IPS-18c (cell line): ENCODE measurements around the gene MAGEB3.
"Not testable (repeated sequence)": the region's sequence is repeated elsewhere in the genome, so short reads cannot be mapped to it uniquely, and the experiment has no call there.

ENCODE experiments used
- H3K4me3 ChIP-seq: 2 replicates; pipeline ENCODE4 v1.7.0; 2013; ENCODE audit warnings: low read depth, mild to moderate bottlenecking, low read length, moderate library complexity; ENCODE audit not compliant: insufficient read depth
- H3K9me3 ChIP-seq: one replicate; pipeline ENCODE4 v1.6.1; 2013; ENCODE audit warnings: mild to moderate bottlenecking, low read length, moderate library complexity; ENCODE audit not compliant: control insufficient read depth, insufficient read depth

The MAGEB3 gene

DNA sequence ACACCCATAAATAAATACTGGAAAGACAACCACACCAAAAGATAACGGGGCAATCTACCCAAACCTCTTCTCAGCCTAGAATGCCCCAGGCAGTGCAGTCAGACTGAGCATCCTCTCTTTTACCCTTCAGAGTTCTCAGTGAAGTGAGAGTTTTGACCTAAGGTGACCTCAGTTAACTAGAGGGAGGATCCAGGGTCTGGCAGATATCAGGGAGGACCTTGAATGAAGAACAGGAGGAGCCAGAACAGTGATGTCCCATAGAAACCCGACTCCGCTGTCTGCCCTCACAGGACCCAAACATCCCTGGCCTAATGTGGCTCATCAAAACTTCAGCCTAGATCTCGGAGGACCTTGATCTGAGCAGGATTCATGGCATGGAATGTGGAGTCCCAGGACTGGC, at the start of gene MAGEB3:
TSS of gene MAGEB3 (plus strand) at position 263 of the 400 bp plus-strand sequence. CDS start 5,268 bp downstream, outside the sequence.
- H3K9me3 ChIP-seq: peaks cover 4% of the 10 kb centered on the region
- H3K4me3 ChIP-seq: no peak within 1 kb of the TSS

- no peaks in the 10 kb centered on the region for H3K9me3 ChIP-seq
These were observed 49.1 kb upstream of the MAGEB3 start for GRCh38 chrX:30181353-30181752.

DNA sequence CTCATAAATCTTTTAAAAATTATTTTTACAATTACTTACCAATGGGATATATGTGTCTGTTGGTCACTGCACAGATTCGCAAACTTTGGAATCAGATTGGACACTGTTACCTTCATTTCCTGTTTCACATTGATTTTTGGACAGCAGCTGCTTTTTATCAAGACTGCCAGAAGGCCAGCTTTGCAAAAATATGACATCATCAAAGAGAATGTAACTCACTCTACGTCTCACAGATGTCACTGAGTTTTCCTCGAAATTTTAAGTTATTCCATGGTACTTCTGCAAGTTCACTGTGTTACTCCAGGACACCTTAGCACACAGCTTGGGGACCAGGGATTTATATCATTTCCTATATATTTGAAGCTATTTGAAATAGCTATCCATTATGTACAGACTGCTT, 46.9 kb upstream of the MAGEB3 start:
- Histone ChIP-seq H3K9me3 (no peaks in the 10 kb centered on the region), H3K4me3 (no peak overlapping the region)

More at GRCh38 chrX:30181353-30181752, 49.1 kb upstream of the MAGEB3 start:
- no peak overlapping the region for H3K4me3 ChIP-seq

GRCh38 chrX:30190426-30190825, 40.0 kb upstream of the MAGEB3 start:
- H3K9me3 ChIP-seq: peaks cover 7% of the 10 kb centered on the region

GRCh38 chrX:30193910-30194309, 36.5 kb upstream of the MAGEB3 start:
- not testable (repeated sequence) for H3K9me3 ChIP-seq, H3K4me3 ChIP-seq

More at GRCh38 chrX:30190426-30190825, 40.0 kb upstream of the MAGEB3 start:
- no peak overlapping the region for H3K4me3 ChIP-seq

DNA sequence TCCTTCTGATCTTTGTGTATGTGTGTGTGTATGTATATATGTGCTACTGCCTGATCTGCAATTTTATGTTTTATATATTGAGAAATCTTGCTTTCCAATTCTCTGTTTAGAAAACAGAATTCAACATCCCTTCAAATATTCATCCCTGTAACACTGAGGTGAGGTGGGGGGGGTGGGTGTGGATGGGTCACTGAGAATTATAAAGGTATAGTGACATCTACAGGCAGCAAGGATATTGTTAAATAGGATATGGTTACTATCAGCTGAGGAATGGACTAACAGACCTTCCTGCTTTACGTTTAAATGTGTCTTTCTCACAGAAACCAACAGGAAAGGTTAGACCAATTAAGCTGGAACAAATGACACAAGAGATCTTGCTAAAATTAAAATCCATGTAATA, 34.1 kb upstream of the MAGEB3 start:
- peaks cover 3% of the 10 kb centered on the region for H3K9me3 ChIP-seq

DNA sequence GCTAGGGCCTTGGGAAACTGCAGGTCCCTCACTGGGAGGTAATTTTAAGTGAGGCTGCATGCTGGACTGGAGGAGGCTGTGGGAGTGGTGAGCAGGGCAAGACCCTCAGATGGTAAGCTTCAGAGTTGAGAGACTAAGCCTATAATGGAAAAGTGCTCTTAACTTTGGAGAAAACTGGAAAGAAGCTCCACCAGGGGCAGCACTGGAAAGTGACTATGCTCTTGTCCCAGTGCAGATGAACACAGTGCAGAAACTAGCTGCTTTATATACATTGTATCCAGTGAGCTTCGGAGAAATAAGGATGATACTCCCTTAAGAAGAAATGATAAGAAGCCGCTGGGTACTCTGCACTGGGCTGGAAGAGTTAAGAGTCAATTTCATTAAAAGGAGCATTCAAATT, 18.3 kb upstream of the MAGEB3 start:
- H3K9me3 ChIP-seq: no peaks in the 10 kb centered on the region
- H3K4me3 ChIP-seq: no peak overlapping the region

More for the DNA sequence above, 34.1 kb upstream of the MAGEB3 start:
- no peak overlapping the region for H3K4me3 ChIP-seq

- Histone ChIP-seq H3K4me3 (no peak within 1 kb of the TSS; the same call in 1 of the 2 replicates), H3K9me3 (no peaks in the 10 kb centered on the region)
These were observed 15.1 kb upstream of the MAGEB3 start, which contains the start of gene MAGEB2 for GRCh38 chrX:30215357-30215843. MAGEB2 (plus strand) TSS chrX:30215563; CDS start chrX:30218581, 3,018 bp downstream.

DNA sequence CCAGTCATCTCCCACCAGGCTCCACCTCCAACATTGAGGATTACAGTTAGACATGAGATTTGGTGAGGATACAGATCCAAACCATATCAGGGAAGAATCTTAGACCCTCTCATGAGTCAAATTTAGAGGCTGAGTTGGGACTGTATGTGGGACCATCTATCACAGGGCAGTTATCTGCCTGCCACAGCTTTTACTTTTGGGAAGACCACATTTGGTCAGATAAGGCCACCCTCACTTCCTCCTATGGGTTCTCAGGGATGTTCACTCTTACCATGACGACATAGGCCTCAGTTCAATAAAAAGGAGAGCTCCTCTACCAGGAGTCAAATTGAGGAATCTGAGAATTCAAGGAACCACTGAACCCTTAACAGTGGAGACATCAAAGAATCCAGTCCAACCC, 13.0 kb upstream of the MAGEB3 start:
- Histone ChIP-seq H3K9me3 (no peaks in the 10 kb centered on the region), H3K4me3 (no peak overlapping the region)

DNA sequence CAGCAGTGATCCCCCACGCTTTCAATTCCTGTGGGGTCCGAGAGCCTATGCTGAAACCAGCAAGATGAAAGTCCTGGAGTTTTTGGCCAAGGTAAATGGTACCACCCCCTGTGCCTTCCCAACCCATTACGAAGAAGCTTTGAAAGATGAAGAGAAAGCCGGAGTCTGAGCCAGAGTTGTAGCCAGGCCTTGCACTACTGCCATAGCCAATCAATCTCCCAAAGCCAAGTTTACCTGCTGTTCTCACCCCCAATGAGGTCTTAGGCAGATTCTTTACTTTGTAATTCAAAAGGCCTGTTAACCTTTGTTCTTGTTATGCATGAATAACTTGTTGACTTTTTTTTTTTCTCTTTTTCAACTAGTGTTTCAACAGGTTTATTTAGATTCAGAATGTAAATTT, 11.1 kb upstream of the MAGEB3 start:
- no peaks in the 10 kb centered on the region for H3K9me3 ChIP-seq
- no peak overlapping the region for H3K4me3 ChIP-seq

DNA sequence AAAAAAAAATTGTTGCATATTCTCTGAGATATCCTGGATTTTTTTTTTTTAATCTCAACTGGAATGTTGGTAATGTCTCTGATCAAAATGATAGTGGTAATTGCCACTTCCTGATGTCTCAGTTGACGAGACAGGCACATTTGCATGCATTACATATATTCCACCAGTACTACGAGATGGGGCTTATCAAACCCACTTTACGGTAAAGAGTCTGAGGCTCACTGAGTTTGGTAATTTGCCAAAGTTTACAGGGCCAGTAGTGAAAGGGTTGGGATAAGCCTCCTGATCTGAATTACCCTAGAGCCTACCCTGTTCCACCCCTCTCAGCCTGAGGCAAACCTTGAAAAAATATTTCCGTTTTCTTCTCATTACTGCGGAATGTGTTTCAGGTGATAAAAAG, 9.8 kb upstream of the MAGEB3 start:
- Histone ChIP-seq H3K4me3 (no peak overlapping the region), H3K9me3 (no peaks in the 10 kb centered on the region)

- H3K9me3 ChIP-seq: no peaks in the 10 kb centered on the region
- no peak overlapping the region for H3K4me3 ChIP-seq
These were observed 5.9 kb upstream of the MAGEB3 start for GRCh38 chrX:30224536-30224935.

- no peak overlapping the region for H3K4me3 ChIP-seq
- H3K9me3 ChIP-seq: no peaks in the 10 kb centered on the region
These were observed 1.9 kb upstream of the MAGEB3 start for GRCh38 chrX:30228526-30228925.

DNA sequence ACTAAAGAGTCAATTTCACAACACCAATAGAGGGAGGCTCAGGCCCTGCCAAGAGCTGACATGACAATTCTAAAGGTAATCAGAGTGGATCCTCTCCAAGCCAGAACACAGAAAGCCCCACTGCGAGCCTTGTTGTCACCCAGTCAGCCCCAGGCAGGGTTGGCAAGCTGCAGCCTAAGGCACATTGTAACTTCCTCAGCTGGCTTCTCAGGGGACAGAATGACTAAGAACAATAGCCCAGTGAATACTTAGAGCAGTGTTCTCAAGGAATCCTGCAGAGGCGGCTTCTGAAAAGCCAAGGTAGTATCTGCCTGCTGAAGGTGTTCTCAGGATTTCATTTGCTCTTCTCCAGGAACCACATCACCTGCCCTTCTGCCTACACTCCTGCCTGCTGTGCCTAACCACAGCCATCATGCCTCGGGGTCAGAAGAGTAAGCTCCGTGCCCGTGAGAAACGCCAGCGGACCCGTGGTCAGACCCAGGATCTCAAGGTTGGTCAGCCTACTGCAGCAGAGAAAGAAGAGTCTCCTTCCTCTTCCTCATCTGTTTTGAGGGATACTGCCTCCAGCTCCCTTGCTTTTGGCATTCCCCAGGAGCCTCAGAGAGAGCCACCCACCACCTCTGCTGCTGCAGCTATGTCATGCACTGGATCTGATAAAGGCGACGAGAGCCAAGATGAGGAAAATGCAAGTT, 11.4 kb downstream of the MAGEB3 start, which contains the start of gene MAGEB4:
TSS of gene MAGEB4 (plus strand) at position 277 of the 692 bp plus-strand sequence. CDS start at position 413, 136 bp downstream.
- Histone ChIP-seq H3K4me3 (no peak within 1 kb of the TSS), H3K9me3 (no peaks in the 10 kb centered on the region)

- no peak within 1 kb of the TSS for H3K4me3 ChIP-seq
These were observed 16.5 kb downstream of the MAGEB3 start, which contains the start of gene MAGEB1 for GRCh38 chrX:30246769-30247489. MAGEB1 (plus strand) TSS chrX:30247146; CDS start chrX:30250494, 3,348 bp downstream.

DNA sequence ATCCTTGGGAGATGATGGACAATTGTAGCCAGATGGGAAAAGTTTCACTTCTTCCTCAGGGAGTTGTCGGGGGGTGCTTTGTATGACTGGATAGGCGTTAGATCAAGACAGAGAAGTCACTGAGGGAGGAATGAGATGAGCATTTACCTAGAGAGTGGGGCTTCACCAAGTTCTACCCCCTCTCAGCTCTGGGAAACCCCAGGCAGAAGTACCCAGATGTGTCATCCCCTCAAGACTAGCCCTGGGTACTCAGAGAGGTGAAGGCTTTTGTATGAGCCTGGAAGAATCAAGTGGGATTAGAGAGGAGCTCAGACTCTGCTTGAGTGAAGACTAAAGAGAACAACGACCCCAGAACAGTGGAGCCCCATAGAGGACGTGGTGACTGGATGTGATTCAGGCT, 18.4 kb downstream of the MAGEB3 start:
- Histone ChIP-seq H3K4me3 (no peak overlapping the region), H3K9me3 (no peaks in the 10 kb centered on the region)

More at GRCh38 chrX:30246769-30247489, 16.5 kb downstream of the MAGEB3 start, which contains the start of gene MAGEB1:
- no peaks in the 10 kb centered on the region for H3K9me3 ChIP-seq

DNA sequence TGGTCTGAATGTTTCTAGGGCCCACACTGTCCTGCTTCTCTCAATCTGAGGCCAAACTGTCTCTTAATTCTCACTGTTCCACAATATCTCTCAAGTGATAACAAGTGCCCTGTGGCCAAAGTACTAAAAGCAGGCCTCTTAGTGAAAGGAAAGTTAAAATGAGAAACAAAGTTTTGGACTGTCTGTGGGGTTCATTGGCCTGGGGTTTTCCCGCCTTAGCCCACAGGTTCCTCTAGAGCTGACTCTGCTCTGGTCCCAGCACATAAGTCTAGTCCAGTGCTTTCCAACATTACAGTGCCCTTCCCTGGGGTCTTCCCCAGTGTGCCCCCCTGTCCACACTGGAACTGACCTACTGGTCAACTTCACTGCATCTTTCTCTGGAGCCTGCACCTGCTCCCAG, 22.8 kb downstream of the MAGEB3 start:
- Histone ChIP-seq H3K4me3 (no peak overlapping the region), H3K9me3 (no peaks in the 10 kb centered on the region)

GRCh38 chrX:30259927-30260326, 29.5 kb downstream of the MAGEB3 start:
- Histone ChIP-seq H3K9me3 (peaks cover 2% of the 10 kb centered on the region), H3K4me3 (no peak overlapping the region)
